Uterus (tissue), 4 donors: Measurements from ENCODE around the gene GATAD2B. TPM values are rescaled to one million over a fixed set of nuclear protein-coding genes. Genes with fewer than 3 reads are reported as not detected.

Experiments used
- DNase-seq, 2 donors: peaks; one replicate each; pipeline ENCODE4 v3.0.0-alpha.2; 2019 to 2020
- H3K27ac ChIP-seq, 2 donors: fragments of 200-600 bp; sonication (generic); 1 replicate in 1 of 2; 2 replicates in 1 of 2; pipeline ENCODE4 v1.5.1; 2016 to 2018
- H3K27me3 ChIP-seq, 2 donors: fragments of 200-600 bp; sonication (generic); one replicate each; pipeline ENCODE4 v1.5.1; 2018 to 2019; ENCODE audit warnings: control low read depth in 1 of 2
- H3K36me3 ChIP-seq, 2 donors: fragments of 200-600 bp; sonication (generic); one replicate each; pipeline ENCODE4 v1.5.1; 2019; ENCODE audit warnings: control low read depth in 1 of 2
- H3K4me1 ChIP-seq, 2 donors: fragments of 200-600 bp; sonication (generic); one replicate each; pipeline ENCODE4 v1.5.1; 2018 to 2019; ENCODE audit warnings: control low read depth in 1 of 2
- H3K4me3 ChIP-seq, 2 donors: fragments of 200-600 bp; sonication (generic); 1 replicate in 1 of 2; 2 replicates in 1 of 2; pipeline ENCODE4 v1.5.1; 2018 to 2019; ENCODE audit warnings: mild to moderate bottlenecking in 1 of 2
- H3K9me3 ChIP-seq, 2 donors: fragments of 200-600 bp; sonication (generic); one replicate each; pipeline ENCODE4 v1.5.1; 2019; ENCODE audit warnings: control low read depth in 1 of 2
- POLR2A ChIP-seq, 2 donors: fragments of 450-650 bp; IDR thresholded peaks; one replicate each; pipeline ENCODE4 v1.6.1; 2016; ENCODE audit warnings: antibody characterized with exemption in 2 of 2, mild to moderate bottlenecking in 1 of 2, moderate library complexity in 1 of 2
- intact Hi-C: fragments of 100-400 bp; cut with DNase I; formaldehyde crosslinking; loops from one replicate; pipeline ENCODE4 v1.15.1; 2023; ENCODE audit warnings: low total_unique reads
- total RNA-seq, 4 donors: library from RNA; depleted of rRNA in 3 of 4; stranded (reverse); fragments of >200 nt in 3 of 4; gene quantifications; one replicate each; pipeline versions ENCODE4 v1.1.0 to v1.2.4, GENCODE V29; 2014 to 2023
- TF ChIP-seq, protein P1 (sequence below), 4 experiments: fragments of 200-600 bp in 2 of 4; fragments of 450-650 bp in 2 of 4; sonication (generic) in 2 of 4; IDR thresholded peaks; one replicate each; pipeline ENCODE4 v1.5.1; 2016 to 2019; ENCODE audit warnings: antibody characterized with exemption in 4 of 4, mild to moderate bottlenecking in 2 of 4, moderate library complexity in 1 of 4
- donor health status: DM: yes; HTN: yes; CAD: no.

Gene GATAD2B
- total RNA-seq, 4 donors from 2014 or later, result 7.1 to 79.0 (median 26.6) TPM

DNA sequence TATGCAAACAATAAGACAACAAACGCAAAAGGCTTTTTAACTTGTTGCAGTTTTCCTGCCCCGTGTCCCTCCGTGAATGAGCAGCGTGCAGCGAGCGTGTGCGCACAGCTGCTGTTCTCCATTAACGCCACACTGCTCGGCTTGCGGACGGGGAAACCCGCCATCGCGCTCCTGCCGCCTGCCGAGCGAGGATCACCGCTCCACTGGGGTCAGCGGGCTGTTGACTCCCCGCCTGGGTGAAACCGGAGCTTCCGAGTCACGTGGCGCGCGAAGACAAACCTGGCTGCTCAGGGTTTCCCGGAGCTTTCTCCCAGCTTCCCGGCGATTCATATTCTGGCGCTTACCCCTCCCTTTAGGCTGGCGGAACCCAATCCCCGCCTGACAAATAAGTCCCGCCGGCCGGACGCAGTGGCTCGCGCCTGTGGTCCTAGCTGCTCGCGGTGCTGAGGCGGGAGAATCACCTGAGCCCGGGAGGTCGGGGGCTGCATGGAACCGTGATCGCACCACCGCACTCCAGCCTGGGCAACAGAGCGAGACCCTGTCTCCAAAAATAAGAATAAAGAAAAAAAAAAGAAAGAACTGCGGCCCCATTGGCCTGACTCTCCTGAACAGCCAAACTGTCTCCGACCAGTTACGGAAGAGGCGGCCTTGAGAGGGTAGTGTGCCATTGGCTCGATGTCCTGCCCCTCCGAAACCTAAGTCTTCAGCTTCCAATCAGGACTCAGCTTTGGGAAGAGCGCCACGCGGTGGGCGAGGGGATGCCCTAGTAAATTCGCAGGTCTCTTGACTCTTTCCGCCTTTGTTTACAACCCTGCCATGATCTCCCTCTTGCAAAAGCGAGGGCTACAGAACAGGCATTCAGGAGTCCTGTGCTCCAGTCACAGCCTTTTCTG is 44.6 kb upstream of the GATAD2B start, which contains the start of gene CREB3L4:
Gene CREB3L4, plus strand, starts transcription at position 796 of the 893 bp plus-strand sequence. CDS start 624 bp downstream, outside the sequence.
- Histone ChIP-seq H3K4me3 (peak within 1 kb of the TSS; percentile 55 to 74), H3K36me3 (no peaks in the 10 kb centered on the region), H3K27ac (peak within 1 kb of the TSS; percentile 89 to 91), H3K9me3 (no peaks in the 10 kb centered on the region), H3K27me3 (no peaks in the 10 kb centered on the region), H3K4me1 (peaks cover 3 to 5% of the 10 kb centered on the region in 2 donors)
- TF ChIP-seq, protein P1, sequence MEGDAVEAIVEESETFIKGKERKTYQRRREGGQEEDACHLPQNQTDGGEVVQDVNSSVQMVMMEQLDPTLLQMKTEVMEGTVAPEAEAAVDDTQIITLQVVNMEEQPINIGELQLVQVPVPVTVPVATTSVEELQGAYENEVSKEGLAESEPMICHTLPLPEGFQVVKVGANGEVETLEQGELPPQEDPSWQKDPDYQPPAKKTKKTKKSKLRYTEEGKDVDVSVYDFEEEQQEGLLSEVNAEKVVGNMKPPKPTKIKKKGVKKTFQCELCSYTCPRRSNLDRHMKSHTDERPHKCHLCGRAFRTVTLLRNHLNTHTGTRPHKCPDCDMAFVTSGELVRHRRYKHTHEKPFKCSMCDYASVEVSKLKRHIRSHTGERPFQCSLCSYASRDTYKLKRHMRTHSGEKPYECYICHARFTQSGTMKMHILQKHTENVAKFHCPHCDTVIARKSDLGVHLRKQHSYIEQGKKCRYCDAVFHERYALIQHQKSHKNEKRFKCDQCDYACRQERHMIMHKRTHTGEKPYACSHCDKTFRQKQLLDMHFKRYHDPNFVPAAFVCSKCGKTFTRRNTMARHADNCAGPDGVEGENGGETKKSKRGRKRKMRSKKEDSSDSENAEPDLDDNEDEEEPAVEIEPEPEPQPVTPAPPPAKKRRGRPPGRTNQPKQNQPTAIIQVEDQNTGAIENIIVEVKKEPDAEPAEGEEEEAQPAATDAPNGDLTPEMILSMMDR (IDR thresholded peaks at IDR 0.05), result peak in 3 of 4 experiments; percentile 38 to 42 (median 42)
- TF ChIP-seq POLR2A (IDR thresholded peaks at IDR 0.05), result peak; percentile 83 to 84
- intact Hi-C loops, result no loop called here
- DNase-seq, result peak; percentile 90 to 94

DNA sequence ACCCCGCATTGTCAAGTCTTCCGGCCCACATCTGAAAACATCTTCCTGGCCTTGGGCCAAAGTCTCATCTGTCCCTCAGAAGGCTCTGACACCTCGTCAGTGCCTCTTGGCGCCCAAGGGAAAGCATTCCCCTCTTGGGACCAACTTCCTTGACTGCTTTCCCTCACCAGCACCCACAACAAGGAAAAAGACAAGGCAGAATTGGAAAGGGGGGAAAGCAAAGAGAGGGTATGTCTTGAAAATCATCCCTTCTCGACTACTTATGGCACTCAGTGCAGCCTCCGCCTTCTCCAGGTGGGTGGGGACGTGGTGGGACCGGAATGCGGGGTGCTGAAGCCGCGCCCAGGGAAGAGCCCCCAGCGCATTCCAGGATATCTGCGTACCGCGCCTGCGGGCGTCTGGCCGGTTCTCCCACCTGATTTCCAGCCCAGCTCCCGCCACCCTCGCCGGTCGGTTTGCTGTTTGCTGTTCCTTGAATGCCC is 41.1 kb upstream of the GATAD2B start:
- intact Hi-C loops, result no loop called here
- Histone ChIP-seq H3K27ac (peak overlapping the region; percentile 95 to 96), H3K36me3 (no peaks in the 10 kb centered on the region), H3K27me3 (no peaks in the 10 kb centered on the region), H3K4me3 (peak overlapping the region; percentile 68 to 86), H3K4me1 (peaks cover 3 to 15% of the 10 kb centered on the region in 2 donors), H3K9me3 (no peaks in the 10 kb centered on the region)
- no peak for TF ChIP-seq POLR2A (IDR thresholded peaks at IDR 0.05)
- TF ChIP-seq, protein P1 (IDR thresholded peaks at IDR 0.05), result no peak
- peak in 1 of 2 donors; percentile 48 for DNase-seq

DNA sequence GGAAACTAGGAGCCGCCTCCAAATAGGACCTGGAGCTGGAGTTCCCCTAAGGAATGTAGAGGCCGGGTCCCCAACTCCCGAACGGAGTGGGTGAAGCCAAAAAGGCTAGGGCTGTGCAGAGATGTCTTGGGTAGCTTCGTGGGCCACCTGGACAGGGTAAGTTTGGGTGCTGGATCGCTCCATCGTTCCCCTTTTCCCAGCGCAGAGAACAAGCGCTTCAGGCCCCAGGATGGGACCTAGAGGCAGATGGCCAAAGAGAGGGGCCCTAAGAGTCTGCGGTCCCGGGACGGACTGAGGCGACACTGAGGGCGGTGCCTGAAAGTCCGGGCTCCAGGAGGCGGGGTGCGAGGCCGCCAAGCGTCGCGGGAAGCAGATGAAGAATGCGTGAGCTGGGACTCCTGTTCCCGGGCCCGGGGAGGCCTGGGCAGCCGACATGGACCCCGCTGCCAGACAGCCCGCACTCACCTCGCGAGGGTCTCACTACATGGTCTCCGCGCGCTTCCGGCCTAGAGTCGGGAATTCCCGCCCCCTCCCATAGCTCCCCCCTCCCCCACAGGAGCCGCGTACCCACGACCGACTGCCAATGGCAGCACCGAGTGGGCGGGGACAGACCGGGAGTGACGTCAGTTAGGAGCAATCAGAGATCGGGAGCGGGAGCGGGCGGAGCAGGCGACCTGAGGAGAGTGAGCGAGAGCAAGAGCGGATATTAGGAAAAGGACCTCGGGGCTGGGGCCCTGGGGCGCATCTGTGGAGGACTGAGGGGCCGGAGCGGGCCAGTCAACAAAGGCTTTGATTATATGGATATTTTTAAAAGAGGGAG is 40.5 kb upstream of the GATAD2B start, which contains the start of gene SLC39A1:
Gene SLC39A1, minus strand, starts transcription at position 508 of the 820 bp plus-strand sequence. CDS start 822 bp downstream, outside the sequence.
- DNase-seq, result peak; percentile 99
- Histone ChIP-seq H3K36me3 (no peaks in the 10 kb centered on the region), H3K27me3 (no peaks in the 10 kb centered on the region), H3K9me3 (no peaks in the 10 kb centered on the region), H3K4me1 (peaks cover 3 to 15% of the 10 kb centered on the region in 2 donors), H3K27ac (peak within 1 kb of the TSS; percentile 95 to 96), H3K4me3 (peak within 1 kb of the TSS; percentile 68 to 86)
- intact Hi-C loops, result no loop called here
- TF ChIP-seq, protein P1 (IDR thresholded peaks at IDR 0.05), result no peak
- peak; percentile 66 to 83 for TF ChIP-seq POLR2A (IDR thresholded peaks at IDR 0.05)

DNA sequence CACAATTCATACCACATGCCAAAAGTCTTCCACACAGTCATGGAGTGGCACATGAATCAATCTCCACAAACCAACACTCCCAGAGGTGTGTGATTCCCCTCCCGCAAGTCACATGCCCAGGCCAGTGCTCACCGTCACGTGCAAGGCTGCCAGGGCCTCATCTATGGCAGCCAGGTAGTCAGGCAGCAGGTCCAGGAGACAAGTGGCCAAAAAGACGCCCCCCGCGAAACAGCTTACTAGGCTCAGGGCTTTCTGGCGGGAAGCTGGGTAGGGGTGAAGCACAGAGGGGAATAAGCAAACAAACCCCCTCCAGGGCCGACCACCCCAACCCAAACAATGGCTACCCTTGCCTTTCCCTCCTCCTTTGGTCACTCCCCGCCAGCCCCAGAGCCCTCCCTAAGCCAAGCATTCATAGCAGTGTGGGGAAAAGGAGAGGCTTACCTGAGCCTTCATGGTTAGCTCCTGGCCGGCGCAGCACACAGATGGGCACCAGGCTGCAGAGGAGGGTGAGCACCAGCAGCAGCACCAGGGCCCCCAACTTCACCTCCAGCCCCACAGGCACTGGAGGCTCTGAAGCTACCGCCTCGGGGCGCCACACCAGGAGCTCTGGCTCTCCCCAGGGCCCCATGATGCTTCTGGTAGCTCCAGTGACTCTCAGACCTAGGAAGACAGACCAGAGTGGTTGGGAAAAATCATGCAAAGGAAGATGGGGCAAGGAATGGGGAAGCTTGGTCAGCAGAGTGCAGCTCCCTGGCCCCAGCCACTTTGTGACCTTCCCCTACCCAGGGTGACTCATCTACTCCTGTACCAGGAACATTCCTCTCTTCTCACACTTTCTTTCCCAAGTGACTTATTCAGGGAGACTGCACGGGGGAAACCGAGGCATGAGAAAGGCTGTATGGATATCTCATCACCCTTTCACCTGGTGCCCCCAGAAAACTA is 39.6 kb upstream of the GATAD2B start:
- Histone ChIP-seq H3K27ac (peak overlapping the region; percentile 95 to 96), H3K36me3 (no peaks in the 10 kb centered on the region), H3K27me3 (no peaks in the 10 kb centered on the region), H3K4me3 (peak overlapping the region; percentile 68 to 86), H3K9me3 (no peaks in the 10 kb centered on the region), H3K4me1 (peaks cover 3 to 15% of the 10 kb centered on the region in 2 donors)
- peak; percentile 37 to 49 for DNase-seq
- TF ChIP-seq, protein P1 (IDR thresholded peaks at IDR 0.05), result no peak
- no peak for TF ChIP-seq POLR2A (IDR thresholded peaks at IDR 0.05)
- intact Hi-C loops, result no loop called here
